NCI-H345 treated with DMSO at 0.1 percent for 48 hours (cell line): ENCODE results near the gene OR10AD1.
"Not testable (repeated sequence)": the region's sequence is repeated elsewhere in the genome, so short reads cannot be mapped to it uniquely, and the experiment has no call there.

Source experiments
- DNase-seq: peaks from one replicate; lab custom pipeline; 2025; ENCODE audit not compliant: unreplicated experiment; lab: John Stamatoyannopoulos, UW

Gene OR10AD1, protein sequence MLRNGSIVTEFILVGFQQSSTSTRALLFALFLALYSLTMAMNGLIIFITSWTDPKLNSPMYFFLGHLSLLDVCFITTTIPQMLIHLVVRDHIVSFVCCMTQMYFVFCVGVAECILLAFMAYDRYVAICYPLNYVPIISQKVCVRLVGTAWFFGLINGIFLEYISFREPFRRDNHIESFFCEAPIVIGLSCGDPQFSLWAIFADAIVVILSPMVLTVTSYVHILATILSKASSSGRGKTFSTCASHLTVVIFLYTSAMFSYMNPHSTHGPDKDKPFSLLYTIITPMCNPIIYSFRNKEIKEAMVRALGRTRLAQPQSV

DNA sequence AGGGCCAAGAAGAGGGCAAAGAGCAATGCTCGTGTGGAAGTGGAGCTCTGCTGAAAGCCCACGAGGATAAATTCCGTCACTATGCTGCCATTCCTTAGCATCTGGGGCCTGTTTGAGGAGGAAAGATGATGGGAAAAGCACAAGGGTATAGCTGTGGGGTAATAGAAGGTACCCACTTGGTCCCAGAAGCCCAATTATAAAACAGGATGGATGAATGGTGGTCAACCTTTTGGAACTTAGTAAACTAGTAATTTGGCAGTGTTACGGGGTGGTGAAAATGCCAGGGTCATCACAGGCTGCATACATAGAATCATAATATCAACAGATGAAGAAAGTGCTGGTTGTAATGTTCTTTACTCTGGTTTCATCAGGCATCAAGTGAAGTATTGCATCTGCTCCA lies at the start of gene OR10AD1:
TSS of gene OR10AD1 (minus strand) at position 101 of the 400 bp plus-strand sequence. CDS start at position 101, 0 bp downstream.
- no peak for DNase-seq

DNA sequence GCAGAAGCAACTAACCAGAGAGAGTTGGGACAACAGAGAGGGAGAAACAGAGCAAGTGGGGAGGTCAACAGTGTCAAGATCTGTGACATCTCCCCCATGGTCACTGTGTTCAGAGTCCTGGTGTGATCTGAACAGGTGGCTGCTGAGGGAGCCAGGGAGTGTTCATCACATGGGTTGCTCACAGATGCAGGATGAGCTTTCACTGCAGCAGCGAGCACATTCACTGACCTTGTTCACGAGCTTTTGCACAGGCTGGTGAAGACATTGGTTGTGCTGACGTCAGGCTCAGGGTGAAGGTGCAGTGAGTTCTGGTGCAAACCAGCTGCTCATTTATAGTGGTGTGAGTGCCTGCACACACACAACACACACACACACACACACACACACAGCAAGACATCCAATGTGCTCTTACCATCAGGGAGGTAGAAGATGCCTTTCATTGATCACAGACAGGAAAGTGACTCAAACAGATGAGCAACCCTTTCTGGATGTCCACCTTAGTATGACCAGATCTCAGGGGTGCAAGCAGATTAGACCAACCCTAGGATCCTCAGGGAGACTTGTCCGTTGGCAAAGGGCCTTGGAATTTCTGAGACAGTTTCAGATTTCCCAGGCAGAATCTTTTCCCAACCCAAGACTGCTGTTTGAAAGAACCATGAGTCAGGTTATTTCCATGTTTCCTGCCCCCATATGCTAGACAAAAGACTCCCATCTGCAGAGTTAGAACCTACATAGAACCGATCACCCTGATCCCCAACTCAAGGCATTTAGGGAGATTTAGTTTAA lies 44.3 kb upstream of the OR10AD1 start:
- no peak for DNase-seq

DNA sequence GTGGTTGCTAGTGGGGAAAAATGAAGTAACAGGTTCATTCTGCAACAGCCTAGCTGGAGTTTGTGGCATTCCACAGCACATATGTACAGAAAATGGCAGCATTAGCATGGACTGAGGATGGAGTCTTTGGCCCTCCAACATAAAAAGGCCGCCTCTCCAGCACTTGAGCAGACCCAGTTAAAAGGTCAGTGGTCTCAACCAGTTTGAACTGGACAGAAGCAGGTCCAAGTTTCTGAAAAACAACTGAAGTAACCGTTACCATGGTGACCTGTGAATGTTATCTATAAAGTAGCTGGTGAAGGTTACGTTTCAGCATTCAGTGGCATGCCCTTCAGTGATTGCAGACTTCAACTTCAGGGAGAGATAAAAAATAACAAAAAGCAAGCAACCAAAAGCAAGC lies 34.1 kb upstream of the OR10AD1 start:
- DNase-seq = no peak

DNA sequence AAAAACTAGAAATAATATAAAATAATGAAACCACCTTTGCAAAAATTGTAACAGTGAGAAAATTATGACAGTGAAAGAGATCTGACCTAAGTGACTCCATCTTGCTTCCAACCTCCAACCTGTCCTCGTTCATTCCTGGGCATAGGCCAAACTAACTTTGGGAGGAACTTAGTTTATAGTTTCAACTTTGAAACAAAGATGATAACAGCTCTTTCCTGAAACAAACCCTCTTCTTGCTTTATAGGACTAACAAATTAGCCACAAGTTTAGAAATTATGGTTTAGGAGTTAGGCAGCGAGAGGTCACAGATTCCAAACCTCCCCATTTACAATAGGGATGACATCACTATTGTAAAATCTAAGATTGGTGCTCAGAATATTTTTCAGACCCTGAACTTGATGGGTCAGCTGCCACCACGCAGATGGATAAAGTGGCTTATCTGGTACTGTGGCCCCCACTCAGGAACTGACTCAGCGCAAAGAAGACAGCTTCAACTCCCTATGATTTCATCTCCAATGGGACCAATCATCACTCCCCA lies 32.8 kb upstream of the OR10AD1 start:
- DNase-seq = no peak

DNA sequence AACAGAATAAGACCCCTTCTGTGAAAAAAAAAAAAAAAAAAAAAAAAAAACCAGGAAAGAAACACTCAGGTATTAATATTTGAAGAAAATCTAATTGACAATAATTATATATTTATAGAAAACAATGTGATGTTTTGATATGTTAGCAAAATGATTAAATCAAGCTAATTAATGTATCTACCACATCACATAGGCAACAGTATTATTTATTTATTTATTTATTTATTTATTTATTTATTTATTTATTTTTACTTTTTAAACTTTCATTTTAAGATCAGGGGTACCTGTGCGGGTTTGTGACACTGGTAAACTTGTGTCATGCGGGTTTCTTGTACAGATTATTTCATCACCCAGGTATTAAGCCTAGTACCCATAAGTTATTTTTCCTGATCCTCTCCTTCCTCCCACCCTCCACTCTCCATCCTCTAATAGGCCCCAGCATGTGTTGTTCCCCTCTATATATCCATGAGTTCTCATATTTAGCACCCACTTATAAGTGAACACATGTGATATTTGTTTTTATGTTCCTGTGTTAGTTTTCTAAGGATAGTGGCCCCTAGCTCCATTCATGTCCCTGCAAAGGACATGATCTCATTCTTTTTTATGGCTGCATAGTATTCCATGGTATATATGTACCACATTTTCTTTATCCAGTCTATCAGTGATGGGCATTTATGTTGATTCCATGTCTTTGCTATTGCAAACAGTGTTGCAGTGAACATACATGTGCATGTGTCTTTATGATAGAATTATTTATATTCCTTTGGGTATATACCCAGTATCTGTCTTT lies 28.3 kb upstream of the OR10AD1 start:
- DNase-seq = not testable (repeated sequence)

DNA sequence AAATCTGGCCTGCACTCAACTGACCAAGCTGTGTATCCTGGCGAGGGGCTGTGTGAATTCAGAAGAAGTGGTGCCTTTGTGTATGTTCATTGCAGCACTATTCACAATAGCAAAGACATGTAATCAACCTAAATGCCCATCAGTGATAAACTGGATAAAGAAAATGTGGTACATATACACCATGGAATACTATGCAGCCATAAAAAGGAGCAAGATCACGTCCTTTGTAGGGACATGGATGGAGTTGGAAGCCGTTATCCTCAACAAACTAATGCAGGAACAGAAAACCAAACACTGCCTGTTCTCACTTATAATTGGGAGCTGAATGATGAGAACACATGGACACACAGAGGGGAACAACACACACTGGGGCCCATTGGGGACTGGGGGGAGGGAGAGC lies 21.4 kb upstream of the OR10AD1 start:
- not testable (repeated sequence) for DNase-seq

DNA sequence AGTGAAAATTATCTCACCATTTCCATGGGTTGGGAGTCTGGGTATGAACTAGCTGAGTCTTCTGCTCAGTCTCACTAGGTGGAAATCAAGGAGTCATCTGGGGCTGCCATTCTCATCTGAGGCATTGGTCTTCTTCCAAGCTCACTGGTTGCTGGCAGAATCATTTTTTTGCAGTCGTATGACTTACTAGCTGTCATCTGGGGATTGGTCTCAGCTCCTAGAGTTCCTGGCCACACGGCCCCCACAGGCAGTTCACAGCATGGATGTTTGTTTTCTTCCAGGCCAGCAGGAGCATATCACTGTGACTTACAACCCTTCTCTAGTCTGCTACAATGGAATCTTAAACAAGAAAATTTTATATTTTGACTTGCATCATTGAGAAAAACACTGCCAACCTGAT lies 18.6 kb upstream of the OR10AD1 start:
- DNase-seq = no peak

DNA sequence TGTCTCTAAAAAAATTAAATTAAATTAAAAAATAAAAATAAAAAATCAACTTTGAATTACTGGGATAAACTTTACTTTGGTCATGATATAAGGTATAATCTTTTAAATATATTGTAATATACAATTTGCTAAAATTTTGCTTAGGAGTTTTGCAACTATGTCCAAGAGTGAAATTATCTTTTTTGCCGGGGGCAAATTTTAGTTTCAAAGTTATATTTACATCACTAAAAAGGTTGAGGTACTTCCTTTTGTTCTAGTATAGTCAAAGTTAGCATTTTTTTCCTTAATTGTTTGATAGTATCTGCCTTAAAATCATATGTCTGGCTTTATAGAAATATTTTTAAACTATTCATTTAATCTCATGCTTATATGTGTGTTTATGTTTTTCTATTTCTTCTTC lies 17.6 kb upstream of the OR10AD1 start:
- no peak for DNase-seq

DNA sequence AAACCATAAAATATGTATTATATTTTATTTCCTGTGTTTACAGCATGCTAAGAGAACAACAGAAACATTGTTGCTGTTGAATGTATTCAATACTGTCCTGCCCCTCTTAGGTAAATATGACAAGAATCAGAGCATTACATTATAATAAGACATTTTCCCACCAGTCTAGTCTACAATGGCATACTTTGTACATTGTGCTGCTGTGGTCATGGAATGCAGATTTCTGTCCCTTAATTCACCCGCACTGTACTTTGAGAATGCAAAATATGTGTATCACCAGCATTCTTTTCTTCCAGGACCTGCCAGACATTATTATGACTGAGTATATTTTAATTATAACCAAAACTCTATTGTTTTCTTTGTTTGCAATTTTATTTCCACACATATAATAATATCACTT lies 16.5 kb upstream of the OR10AD1 start:
- no peak for DNase-seq

DNA sequence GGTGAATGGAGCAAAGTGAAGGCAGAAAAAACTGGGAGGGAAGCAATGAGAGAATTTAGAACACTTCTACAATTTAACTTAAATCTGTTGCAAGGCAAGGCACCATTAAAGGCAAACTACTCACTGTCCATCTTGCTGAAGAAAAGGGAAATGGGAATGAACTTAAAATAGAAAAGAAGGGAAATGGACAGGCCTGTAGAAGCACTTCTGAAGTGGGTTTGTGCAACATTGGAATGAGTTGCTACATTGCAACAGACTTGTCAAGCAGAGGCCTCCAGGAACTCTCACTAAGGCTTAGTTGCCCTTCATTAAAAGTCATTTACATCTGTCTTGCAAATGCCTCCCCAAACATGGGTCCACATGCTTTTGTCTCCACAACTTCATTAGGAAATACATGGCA lies 13.7 kb upstream of the OR10AD1 start:
- DNase-seq = no peak

DNA sequence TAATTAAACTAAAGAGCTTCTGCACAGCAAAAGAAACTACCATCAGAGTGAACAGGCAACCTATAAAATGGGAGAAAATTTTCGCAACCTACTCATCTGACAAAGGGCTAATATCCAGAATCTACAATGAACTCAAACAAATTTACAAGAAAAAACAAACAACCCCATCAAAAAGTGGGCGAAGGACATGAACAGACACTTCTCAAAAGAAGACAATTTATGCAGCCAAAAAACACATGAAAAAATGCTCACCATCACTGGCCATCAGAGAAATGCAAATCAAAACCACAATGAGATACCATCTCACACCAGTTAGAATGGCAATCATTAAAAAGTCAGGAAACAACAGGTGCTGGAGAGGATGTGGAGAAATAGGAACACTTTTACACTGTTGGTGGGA lies 6.4 kb upstream of the OR10AD1 start:
- DNase-seq = not testable (repeated sequence)

DNA sequence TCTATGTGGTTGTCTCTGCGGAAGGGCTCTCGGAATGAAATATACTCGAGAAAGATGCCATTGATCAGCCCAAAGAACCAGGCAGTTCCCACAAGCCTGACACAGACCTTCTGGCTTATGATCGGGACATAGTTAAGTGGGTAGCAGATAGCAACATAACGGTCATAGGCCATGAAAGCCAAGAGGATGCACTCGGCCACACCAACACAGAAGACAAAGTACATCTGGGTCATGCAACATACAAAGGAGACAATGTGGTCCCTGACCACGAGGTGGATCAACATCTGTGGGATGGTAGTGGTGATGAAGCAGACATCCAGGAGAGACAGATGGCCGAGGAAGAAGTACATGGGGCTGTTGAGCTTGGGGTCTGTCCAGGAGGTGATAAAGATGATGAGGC lies 326 bp downstream of the OR10AD1 start:
- no peak for DNase-seq

DNA sequence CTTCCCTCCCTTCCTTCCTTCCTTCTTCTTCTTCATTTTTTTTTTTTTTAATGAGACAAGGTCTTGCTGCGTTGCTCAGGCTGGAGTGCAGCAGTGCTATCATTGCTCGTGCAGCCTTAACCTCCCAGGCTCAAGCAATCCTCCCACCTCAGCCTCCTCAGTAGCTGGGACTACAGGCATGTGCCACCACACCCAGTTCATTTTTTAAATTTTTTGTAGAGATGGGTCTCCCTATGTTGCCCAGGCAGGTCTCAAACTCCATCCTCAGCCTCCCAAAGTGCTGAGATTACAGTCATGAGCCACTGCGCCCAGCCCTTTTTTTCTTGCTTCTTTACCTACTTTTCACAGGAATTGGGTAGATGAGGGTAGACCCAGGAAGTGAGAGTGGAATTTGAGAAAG lies 1.6 kb downstream of the OR10AD1 start:
- DNase-seq = no peak

DNA sequence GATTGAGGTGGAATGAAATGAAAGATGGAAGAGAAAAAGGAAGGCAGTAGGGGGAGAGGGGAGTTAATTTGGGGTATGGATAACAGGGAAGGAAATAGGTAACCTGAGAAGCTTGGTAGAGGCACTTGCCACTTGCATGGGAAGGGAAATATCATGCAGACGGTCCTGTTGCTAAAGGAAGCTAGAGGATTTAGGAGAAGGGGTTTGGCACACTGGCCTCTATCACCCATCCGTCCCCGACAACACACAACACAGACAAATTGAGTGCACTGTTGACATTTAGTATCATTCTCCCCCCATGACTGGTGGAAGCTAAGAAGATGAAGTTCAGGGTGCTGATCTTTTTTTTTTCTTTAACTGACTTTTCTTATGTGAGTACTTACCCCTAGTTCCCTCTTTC lies 2.0 kb downstream of the OR10AD1 start:
- DNase-seq = no peak

DNA sequence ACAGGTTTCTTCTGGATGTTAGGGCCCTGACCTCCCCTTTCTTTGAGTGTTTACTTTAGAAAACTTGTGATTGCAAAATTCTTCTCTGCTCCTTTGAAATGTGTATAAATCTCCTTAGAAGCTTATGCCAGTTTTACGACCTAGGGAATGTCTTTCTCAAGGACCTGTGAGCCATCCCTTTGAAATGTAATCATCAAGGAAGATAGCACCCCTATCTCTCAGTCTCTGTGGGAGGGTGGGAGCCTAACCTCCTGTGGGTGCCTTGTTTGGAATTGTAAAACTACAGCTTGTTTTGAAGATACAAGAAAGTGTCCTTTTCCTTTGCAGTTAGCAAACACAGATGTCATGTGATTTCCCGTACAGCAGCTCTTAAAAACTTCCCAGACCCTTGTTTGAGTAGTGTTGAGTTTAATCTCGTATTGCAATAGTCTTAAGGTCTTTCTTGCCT lies 3.3 kb downstream of the OR10AD1 start:
- no peak for DNase-seq

DNA sequence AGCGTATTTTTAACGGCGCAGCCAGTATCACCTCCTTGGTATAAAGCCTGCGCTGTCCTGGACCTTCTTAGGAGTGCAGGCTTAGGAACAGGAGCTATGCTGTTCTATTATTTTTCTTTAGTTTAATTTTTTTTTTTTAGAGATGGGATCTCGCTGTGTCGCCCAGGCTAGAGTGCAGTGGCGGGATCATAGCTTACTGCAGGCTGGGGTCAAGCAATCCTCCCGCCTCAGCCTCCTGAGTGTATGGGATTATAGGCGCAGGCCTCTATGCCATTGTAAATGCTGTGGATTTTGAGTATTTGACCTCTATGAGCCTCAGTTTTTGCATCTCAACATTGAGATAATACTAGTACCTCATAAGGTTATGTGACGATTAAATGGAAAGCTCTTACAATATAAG lies 4.1 kb downstream of the OR10AD1 start:
- no peak for DNase-seq

DNA sequence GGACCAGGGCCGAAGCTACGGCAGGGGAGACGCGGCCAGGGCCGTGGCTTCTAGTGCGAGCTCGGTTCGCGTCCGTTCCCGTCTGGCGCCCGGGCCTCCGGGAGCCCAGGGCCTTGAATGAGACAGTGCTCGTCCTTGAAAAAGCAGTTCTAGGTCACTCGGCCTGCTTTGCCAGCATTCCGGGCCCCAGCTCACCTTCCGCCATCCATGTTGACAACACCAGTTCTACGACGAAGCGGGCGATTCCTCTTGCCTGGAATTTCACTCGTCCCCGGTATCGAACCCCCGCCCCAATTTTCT lies 4.5 kb downstream of the OR10AD1 start:
- no peak for DNase-seq

DNA sequence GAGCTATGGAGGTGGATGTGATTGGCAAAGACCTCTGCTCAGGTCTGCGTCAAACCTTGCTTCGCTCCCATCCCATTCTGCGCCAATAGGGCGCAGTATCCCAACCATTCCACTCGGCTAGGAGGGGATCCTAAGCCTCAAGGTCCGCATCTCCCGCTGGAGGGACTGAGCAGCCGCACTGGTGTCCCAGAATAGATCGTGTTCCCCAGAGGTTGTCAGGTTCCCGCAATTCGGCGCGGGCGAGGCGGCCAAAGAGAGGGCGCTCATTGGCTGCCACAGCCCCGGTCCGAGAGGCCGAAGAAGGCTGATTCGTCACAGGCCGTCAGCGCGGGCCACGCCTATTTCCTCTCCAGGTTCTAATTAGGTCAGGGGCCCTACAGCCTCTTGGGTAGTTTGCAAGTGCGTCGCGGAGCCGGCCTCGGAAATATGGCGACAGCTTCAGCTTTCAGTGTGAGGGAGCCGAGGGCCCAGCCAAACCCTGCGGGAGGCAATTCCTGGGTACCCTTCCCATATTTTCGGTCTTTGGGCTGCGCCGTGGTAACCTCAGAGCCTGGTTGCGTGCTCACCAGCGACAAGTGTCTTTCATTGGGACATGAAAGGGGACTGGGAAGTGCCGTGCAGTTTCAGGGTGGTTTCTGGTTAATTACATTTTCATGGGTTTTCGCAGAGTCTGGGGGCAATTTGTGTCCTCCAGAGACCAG lies 5.0 kb downstream of the OR10AD1 start:
- DNase-seq = no peak

DNA sequence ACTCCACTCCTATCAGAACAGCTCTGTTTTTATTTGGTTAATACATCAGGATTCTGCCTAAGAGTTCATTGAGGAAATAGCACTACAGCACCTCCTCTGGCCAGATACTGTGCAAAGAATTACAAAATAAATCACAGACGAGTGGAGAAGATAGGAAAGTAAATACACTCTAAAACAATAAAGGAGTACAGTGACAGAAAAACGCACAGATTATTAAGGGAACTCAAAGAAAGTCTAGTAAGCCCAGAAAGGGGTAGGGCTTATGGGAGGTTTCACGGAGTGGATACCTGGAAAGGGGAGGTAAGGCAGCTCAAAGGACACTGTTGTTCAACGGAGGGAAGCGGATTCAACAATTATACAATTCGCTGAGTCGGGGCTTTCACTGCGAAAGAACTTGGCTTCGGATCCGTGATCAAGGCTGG lies 5.5 kb downstream of the OR10AD1 start:
- DNase-seq = no peak

DNA sequence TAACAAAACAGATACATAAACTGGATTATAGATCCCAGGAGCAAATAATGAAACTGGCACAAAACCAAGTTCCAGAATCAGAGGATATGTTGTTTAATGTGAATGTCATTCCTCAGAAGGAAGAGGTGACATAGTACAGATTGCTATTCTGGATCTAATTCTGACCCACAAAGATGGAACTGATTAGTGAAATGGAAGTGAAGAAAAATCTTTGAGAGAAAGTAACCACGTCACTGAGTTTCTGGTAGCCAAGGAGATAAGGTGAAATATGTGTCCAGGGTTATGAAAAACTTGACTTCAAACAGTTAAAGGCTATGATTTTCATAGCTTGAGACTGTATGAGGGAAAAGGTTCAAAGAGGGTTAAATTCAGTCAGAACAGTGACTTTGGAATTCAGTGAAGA lies 8.3 kb downstream of the OR10AD1 start:
- no peak for DNase-seq

DNA sequence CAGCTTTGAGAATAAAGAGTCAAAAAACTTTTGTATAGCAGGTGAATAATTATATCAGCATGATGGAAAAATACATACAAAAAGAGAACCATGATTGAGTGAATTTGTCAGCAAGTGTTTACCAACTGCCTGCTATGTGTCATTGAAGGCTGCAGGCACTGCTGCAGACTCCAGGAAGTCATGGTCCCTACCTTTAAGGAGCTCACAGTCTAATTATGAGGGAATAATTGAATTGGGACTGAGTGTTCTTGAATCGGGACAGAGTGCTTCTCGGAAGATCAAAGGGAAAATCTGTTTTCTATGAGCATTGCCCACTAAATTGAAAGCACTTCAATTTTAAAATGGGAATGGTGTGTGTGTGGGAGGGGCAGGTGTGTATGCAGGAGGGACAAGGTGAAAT lies 9.5 kb downstream of the OR10AD1 start:
- no peak for DNase-seq
